ENCODE data around the gene CCSER1.
A peak's percentile ranks its signal among the peaks of the same experiment; 100 is the strongest.

The CCSER1 gene

GRCh38 chr4:90456891-90457290 is 329.7 kb downstream of the CCSER1 start:
- DNase-seq, result no peak

GRCh38 chr4:90457817-90458216 is 330.6 kb downstream of the CCSER1 start:
- DNase-seq, result no peak

- DNase-seq, result no peak
These were observed 331.4 kb downstream of the CCSER1 start for GRCh38 chr4:90458576-90458975.

- no peak for DNase-seq
These were observed 347.3 kb downstream of the CCSER1 start for GRCh38 chr4:90474484-90474883.

- no peak for DNase-seq
These were observed 348.8 kb downstream of the CCSER1 start for GRCh38 chr4:90476019-90476418.

- DNase-seq, result no peak
These were observed 349.4 kb downstream of the CCSER1 start for GRCh38 chr4:90476586-90476985.

GRCh38 chr4:90484894-90485293 is 357.7 kb downstream of the CCSER1 start:
- peak in 1 of 2 donors; percentile 0 for DNase-seq

GRCh38 chr4:90486346-90486745 is 359.2 kb downstream of the CCSER1 start:
- DNase-seq, result no peak

GRCh38 chr4:90495211-90495610 is 368.0 kb downstream of the CCSER1 start:
- no peak for DNase-seq

- DNase-seq, result no peak
These were observed 368.7 kb downstream of the CCSER1 start for GRCh38 chr4:90495936-90496335.

GRCh38 chr4:90498175-90498574 is 371.0 kb downstream of the CCSER1 start:
- no peak for DNase-seq

- no peak for DNase-seq
These were observed 376.5 kb downstream of the CCSER1 start for GRCh38 chr4:90503677-90504076.

- DNase-seq, result no peak
These were observed 388.0 kb downstream of the CCSER1 start for GRCh38 chr4:90515191-90515590.

- no peak for DNase-seq
These were observed 401.4 kb downstream of the CCSER1 start for GRCh38 chr4:90528551-90528950.

- no peak for DNase-seq
These were observed 409.2 kb downstream of the CCSER1 start for GRCh38 chr4:90536408-90536807.

GRCh38 chr4:90537491-90537890 is 410.3 kb downstream of the CCSER1 start:
- no peak for DNase-seq

- DNase-seq, result no peak
These were observed 413.3 kb downstream of the CCSER1 start for GRCh38 chr4:90540536-90540935.

- DNase-seq, result no peak
These were observed 415.0 kb downstream of the CCSER1 start for GRCh38 chr4:90542216-90542615.

- DNase-seq, result no peak
These were observed 416.4 kb downstream of the CCSER1 start for GRCh38 chr4:90543419-90544170.

- DNase-seq, result no peak
These were observed 417.4 kb downstream of the CCSER1 start for GRCh38 chr4:90544532-90545045.

GRCh38 chr4:90545380-90545779 is 418.2 kb downstream of the CCSER1 start:
- no peak for DNase-seq

- no peak for DNase-seq
These were observed 418.9 kb downstream of the CCSER1 start for GRCh38 chr4:90546114-90546513.

- DNase-seq, result no peak
These were observed 443.4 kb downstream of the CCSER1 start for GRCh38 chr4:90570615-90571014.

GRCh38 chr4:90572996-90573395 is 445.8 kb downstream of the CCSER1 start:
- no peak for DNase-seq

GRCh38 chr4:90575371-90575770 is 448.2 kb downstream of the CCSER1 start:
- no peak for DNase-seq
